ENCODE data around the gene EPHB1. TPM values are rescaled to one million over a fixed set of nuclear protein-coding genes. Genes with fewer than 3 reads are reported as not detected.
"Not testable (repeated sequence)": the region's sequence is repeated elsewhere in the genome, so short reads cannot be mapped to it uniquely, and the experiment has no call there.

Gene EPHB1
- total RNA-seq, 1 donor from 2014 or later: 0.53 TPM

DNA sequence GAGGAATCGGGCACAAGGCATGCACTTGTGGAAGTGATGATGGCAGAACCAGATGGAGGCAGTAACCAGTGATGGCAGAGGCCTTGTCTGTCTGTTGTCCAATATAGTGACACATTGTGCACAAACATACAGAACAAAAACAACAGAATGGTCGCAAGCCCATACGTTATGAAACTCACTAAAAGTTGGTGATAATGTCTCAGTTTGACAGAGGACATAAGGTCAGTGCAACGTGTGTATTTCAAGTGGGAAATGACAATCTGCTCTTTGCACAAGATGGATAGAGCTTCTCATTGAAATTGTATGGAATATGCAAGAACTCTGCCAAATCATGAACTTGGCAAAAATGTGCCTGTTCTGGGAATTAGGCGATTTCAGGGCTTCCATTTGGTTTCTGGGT lies 169.2 kb downstream of the EPHB1 start:
- TF ChIP-seq, protein P1, sequence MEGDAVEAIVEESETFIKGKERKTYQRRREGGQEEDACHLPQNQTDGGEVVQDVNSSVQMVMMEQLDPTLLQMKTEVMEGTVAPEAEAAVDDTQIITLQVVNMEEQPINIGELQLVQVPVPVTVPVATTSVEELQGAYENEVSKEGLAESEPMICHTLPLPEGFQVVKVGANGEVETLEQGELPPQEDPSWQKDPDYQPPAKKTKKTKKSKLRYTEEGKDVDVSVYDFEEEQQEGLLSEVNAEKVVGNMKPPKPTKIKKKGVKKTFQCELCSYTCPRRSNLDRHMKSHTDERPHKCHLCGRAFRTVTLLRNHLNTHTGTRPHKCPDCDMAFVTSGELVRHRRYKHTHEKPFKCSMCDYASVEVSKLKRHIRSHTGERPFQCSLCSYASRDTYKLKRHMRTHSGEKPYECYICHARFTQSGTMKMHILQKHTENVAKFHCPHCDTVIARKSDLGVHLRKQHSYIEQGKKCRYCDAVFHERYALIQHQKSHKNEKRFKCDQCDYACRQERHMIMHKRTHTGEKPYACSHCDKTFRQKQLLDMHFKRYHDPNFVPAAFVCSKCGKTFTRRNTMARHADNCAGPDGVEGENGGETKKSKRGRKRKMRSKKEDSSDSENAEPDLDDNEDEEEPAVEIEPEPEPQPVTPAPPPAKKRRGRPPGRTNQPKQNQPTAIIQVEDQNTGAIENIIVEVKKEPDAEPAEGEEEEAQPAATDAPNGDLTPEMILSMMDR (IDR thresholded peaks at IDR 0.05): no peak
- no peaks in the 10 kb centered on the region for H3K36me3 ChIP-seq
- intact Hi-C loops (cut with DNase I): no loop called here
- no peaks in the 10 kb centered on the region for H3K27me3 ChIP-seq
- no peak overlapping the region for H3K27ac ChIP-seq
- no peak for DNase-seq (ENCODE audit: low spot score in 2 of 2)
- no peaks in the 10 kb centered on the region for H3K9me3 ChIP-seq
- no peak overlapping the region for H3K4me3 ChIP-seq
- H3K4me1 ChIP-seq: no peaks in the 10 kb centered on the region

DNA sequence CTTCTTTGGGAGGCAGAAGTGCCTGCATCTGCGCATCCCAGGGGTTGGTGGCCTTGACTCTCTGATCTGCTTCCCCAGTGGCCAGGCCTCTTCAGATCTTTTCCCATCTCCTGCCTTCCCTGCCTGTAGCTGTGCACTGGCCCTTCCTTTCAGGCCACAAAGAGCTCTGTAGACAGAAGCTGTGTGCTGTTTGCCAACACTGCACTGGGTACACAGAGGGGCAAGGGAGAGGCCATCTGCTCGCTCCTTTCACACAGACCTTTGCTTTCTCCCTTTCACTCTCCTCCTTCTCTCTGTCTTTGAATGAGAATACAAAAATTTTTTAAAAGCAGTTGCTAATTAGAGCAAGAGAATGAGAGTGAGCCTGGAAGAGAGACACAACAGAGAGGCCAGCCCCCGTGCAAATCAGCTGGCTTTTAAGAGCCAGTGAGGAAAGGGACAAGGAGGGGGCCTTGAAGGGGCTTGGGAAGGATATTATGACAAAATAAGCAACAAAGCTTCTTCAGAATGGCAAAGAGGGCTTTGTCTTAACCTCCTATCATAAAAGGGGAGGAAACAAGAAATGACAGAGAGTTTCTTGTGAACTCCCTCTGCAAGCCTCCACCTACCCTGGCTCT lies 170.9 kb downstream of the EPHB1 start:
- Histone ChIP-seq H3K27ac (no peak overlapping the region), H3K36me3 (no peaks in the 10 kb centered on the region), H3K4me3 (no peak overlapping the region), H3K9me3 (no peaks in the 10 kb centered on the region), H3K27me3 (no peaks in the 10 kb centered on the region), H3K4me1 (no peaks in the 10 kb centered on the region)
- TF ChIP-seq, protein P1 (IDR thresholded peaks at IDR 0.05): no peak
- intact Hi-C loops (cut with DNase I): no loop called here
- no peak for DNase-seq (ENCODE audit: low spot score in 2 of 2)

DNA sequence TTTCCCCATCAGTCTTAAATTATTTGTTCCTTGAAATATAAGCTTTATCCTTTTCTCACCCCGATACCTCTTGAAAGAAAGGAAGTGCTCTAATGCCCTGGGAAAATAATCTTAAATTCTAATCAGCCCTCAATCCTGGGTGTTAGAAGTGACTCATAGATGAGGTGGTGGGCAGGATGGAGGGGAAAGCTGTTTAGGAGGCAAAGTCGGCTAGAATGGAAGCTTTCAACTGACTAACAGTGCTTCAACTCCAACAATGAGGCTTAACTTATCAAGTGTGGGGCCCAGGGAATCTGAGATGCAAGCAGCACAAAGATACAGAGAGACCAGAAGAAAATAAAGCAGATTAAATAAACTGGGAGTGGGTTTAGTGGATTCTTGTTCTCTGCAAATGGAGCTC lies 175.8 kb downstream of the EPHB1 start:
- Histone ChIP-seq H3K4me3 (no peak overlapping the region), H3K36me3 (no peaks in the 10 kb centered on the region), H3K4me1 (no peaks in the 10 kb centered on the region), H3K27ac (no peak overlapping the region), H3K27me3 (no peaks in the 10 kb centered on the region), H3K9me3 (no peaks in the 10 kb centered on the region)
- DNase-seq (ENCODE audit: low spot score in 2 of 2): no peak
- TF ChIP-seq, protein P1 (IDR thresholded peaks at IDR 0.05): no peak
- intact Hi-C loops (cut with DNase I): no loop called here

DNA sequence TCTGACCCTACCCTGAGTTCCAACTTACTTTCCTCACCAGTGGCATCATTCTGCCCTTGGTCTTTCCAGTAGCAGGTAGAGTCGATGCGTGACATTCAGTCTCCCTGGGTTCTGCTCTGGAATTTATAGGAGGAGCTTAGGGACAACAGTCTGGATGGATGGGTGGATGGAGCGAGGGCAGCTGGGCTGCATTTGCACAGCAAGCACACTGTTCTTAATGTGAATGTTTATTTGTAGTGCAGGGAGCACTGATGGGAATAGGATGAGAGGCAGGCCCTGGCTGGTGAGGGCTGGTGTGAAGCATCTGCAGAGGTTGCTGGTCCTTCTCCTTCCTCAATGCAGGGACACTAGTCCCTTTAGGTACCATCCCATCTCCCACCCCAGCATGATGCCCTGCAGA lies 176.2 kb downstream of the EPHB1 start:
- H3K36me3 ChIP-seq: no peaks in the 10 kb centered on the region
- DNase-seq (ENCODE audit: low spot score in 2 of 2): no peak
- TF ChIP-seq, protein P1 (IDR thresholded peaks at IDR 0.05): no peak
- H3K9me3 ChIP-seq: no peaks in the 10 kb centered on the region
- intact Hi-C loops (cut with DNase I): no loop called here
- no peaks in the 10 kb centered on the region for H3K4me1 ChIP-seq
- no peak overlapping the region for H3K4me3 ChIP-seq
- no peak overlapping the region for H3K27ac ChIP-seq
- no peaks in the 10 kb centered on the region for H3K27me3 ChIP-seq

DNA sequence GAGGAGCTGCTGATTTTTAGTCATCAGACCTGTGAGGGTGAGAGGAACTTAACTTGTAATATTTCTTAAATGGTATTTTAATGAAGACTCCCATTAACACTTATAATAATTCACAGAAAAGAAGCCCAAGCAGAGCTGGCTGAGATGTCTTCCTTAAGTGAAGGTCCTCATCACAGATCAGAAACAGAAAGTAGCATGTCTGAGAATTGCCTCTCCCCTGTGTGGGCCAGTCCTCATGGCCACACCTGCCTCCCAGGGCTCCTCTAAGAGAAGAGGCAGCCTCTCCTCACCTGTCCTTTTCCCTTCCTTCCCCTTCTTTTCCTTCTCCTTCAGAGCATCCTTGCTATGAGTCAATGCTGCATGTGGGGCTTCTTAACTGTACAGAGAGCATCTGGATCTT lies 176.8 kb downstream of the EPHB1 start:
- DNase-seq (ENCODE audit: low spot score in 2 of 2); H3K27ac ChIP-seq; H3K27me3 ChIP-seq; H3K9me3 ChIP-seq; H3K36me3 ChIP-seq; H3K4me3 ChIP-seq; intact Hi-C loops (cut with DNase I); H3K4me1 ChIP-seq: not testable (repeated sequence)

DNA sequence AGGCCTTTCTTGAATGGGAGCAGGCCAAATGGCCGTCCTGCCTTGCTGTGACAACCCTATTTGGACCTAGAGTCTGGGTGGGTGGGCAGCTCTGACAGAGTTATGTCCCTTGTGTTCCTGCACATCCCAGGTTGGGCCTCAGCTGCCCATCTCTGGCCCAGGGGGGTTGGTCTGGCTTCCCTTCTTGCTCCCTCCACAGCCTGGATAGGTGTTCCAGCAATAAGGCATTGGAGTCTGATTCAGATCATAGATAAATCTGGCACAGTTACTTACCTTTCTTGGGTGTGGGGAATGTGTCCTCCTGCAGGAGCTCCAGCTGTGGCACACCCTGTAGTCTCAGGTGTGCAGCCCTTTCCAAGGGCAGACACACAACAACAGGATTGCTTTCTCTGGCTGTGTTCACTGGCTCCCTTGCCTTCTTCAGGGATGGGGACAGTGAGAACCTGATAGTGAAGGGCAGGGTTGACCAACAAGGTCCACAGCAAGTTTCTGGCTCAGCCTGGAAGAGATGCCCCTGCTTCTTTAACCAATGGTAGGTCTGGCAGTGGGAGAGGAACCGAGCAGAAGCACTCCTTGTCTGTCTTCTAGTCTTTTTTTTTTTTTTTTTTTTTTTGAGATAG lies 177.9 kb downstream of the EPHB1 start:
- Histone ChIP-seq H3K9me3 (no peaks in the 10 kb centered on the region), H3K4me3 (no peak overlapping the region), H3K27me3 (no peaks in the 10 kb centered on the region), H3K4me1 (no peaks in the 10 kb centered on the region), H3K27ac (no peak overlapping the region), H3K36me3 (no peaks in the 10 kb centered on the region)
- TF ChIP-seq, protein P1 (IDR thresholded peaks at IDR 0.05): no peak
- no peak for DNase-seq (ENCODE audit: low spot score in 2 of 2)
- intact Hi-C loops (cut with DNase I): no loop called here

Data from ascending aorta (tissue), 2 donors.